ENCODE results near the gene HJV. TPM values are rescaled to one million over a fixed set of nuclear protein-coding genes. Genes with fewer than 3 reads are reported as not detected.

The HJV gene
- total and polyA plus RNA-seq, 2 of the 8 experiments (the other 6 are each of a cell fraction or from before 2014, with no cell fraction given) = 0.32 to 0.70 TPM

DNA sequence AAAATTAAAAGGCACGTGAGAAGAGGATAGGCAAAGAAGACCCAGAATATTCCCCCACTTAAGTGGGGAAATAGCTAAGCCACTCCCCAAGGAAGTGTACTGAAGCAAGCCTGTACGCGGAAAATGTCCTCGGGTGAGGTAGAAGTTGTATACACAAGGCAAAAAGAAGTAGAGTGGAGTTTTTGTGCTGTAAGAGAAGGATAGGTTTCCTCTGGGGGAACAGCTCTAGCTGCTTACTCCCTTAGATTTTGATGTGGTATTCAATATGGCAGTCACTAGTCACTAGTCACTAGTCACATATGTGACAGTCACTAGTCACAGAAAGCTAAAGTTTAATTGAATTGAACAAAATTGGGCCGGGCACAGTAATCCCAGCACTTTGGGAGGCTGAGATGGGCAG lies 32.8 kb downstream of the HJV start:
- WGBS, 2 experiments (ENCODE audit: extremely low coverage in 1 of 2, insufficient coverage in 1 of 2, insufficient read length in 1 of 2, insufficient replicate concordance in 2 of 2, low coverage in 1 of 2, low lambda C conversion rate in 2 of 2, missing lambda C conversion rate in 1 of 2) = 90% methylated on average over 5 of the region's 5 CpGs; no CpG with 5 or more reads in 1 of the 2 experiments
- no peak for DNase-seq (ENCODE audit: low read depth in 1 of 2, low spot score in 2 of 2)
- H3K23ac ChIP-seq (ENCODE audit: insufficient read length) = no peak overlapping the region

More for the DNA sequence above, 32.8 kb downstream of the HJV start:
- FAIRE-seq = no peak
- H3K4me3 ChIP-seq (ENCODE audit: extremely low read depth in 1 of 4, insufficient read depth in 2 of 4, low read depth in 3 of 4, low read length in 4 of 4) = no peak overlapping the region
- no peak overlapping the region for H3K18ac ChIP-seq (ENCODE audit: extremely low read depth, low read length)
- no peak overlapping the region for H4K5ac ChIP-seq (ENCODE audit: insufficient read length, low read depth, low read length)
- H3K4me1 ChIP-seq (replicated peaks in 1 of 4; ENCODE audit: control insufficient read depth in 3 of 4, insufficient read depth in 4 of 4, low read length in 3 of 4) = peaks cover 0 to 6% (median 3%) of the 10 kb centered on the region in 4 experiments; a peak in 6 of 7 replicates
- H2BK15ac ChIP-seq (ENCODE audit: low read length) = no peak overlapping the region
- H2BK5ac ChIP-seq (ENCODE audit: low read depth, low read length) = no peak overlapping the region
- TF ChIP-seq ZNF274 (IDR thresholded peaks at IDR 0.05; ENCODE audit: borderline replicate concordance, extremely low read depth, low read length) = no peak
- no peak for TF ChIP-seq CREB1 (IDR thresholded peaks at IDR 0.05)
- no peak for TF ChIP-seq SIN3A (conservative IDR thresholded peaks at IDR 0.05 in 1 of 2, IDR thresholded peaks at IDR 0.05 in 1 of 2; ENCODE audit: low read depth in 1 of 2, low read length in 2 of 2)
- no peak for TF ChIP-seq POLR2A (IDR thresholded peaks at IDR 0.05; ENCODE audit: control extremely low read depth in 1 of 2, low read depth in 2 of 2, low read length in 2 of 2)
- TF ChIP-seq SP2 (IDR thresholded peaks at IDR 0.05; ENCODE audit: low read length) = no peak
- TF ChIP-seq RNF2 (IDR thresholded peaks at IDR 0.05; ENCODE audit: borderline replicate concordance, low read depth, low read length, missing control alignments, poor library complexity, severe bottlenecking) = no peak
- TF ChIP-seq ASH2L (IDR thresholded peaks at IDR 0.05; ENCODE audit: low read length) = no peak
- no peak for TF ChIP-seq TCF12 (IDR thresholded peaks at IDR 0.05; ENCODE audit: low read depth, low read length)
- no peak for TF ChIP-seq HDAC6 (IDR thresholded peaks at IDR 0.05; ENCODE audit: low read depth, low read length)
- TF ChIP-seq SIRT6 (IDR thresholded peaks at IDR 0.05; ENCODE audit: low read length) = no peak
- TF ChIP-seq PHF8 (conservative IDR thresholded peaks at IDR 0.05; ENCODE audit: low read depth, low read length) = no peak
- no peak for TF ChIP-seq JUN (IDR thresholded peaks at IDR 0.05; ENCODE audit: low read depth, low read length)
- TF ChIP-seq KDM4A (IDR thresholded peaks at IDR 0.05; ENCODE audit: low read depth, low read length, severe bottlenecking) = no peak
- no peak for TF ChIP-seq SAP30 (IDR thresholded peaks at IDR 0.05; ENCODE audit: insufficient read depth, insufficient replicate concordance, low read length)
- TF ChIP-seq CEBPB (IDR thresholded peaks at IDR 0.05; ENCODE audit: low read depth, low read length) = no peak
- H3K79me1 ChIP-seq (ENCODE audit: low read depth, low read length) = no peaks in the 10 kb centered on the region
- peaks cover 9 to 18% (median 13%) of the 10 kb centered on the region in 4 experiments; a peak in 7 of 8 replicates for H3K36me3 ChIP-seq (ENCODE audit: control insufficient read depth in 2 of 4, insufficient read depth in 4 of 4, low read length in 3 of 4)
- ChIA-PET POLR2A (ENCODE audit: partially characterized antibody) (interaction anchor here (1.1 to 13.7 kb wide), 5 partner anchors 4 to 63 kb away, joined by 3 to 218 read pairs (median 10); partner anchors contain the start of gene TXNIP), CTCF (ENCODE audit: partially characterized antibody) (interaction anchor here (0.9 to 12.6 kb wide), 4 partner anchors 10 to 98 kb away, joined by 3 to 93 read pairs (median 4); partner anchors contain the start of gene ITGA10)
- no peak overlapping the region for H3K14ac ChIP-seq (ENCODE audit: insufficient read length)
- H2BK120ac ChIP-seq (replicated peaks; ENCODE audit: low read depth, low read length) = no peak overlapping the region
- no peak overlapping the region for H3K9ac ChIP-seq (replicated peaks in 1 of 4; ENCODE audit: extremely low read depth in 1 of 4, low read depth in 3 of 4, low read length in 3 of 4)
- H2BK12ac ChIP-seq (ENCODE audit: low read depth, low read length) = no peak overlapping the region
- H3K27me3 ChIP-seq (replicated peaks in 1 of 4; ENCODE audit: control insufficient read depth in 3 of 4, extremely low read depth in 1 of 4, insufficient read depth in 3 of 4, low read length in 3 of 4) = no peaks in the 10 kb centered on the region
- H4K91ac ChIP-seq (replicated peaks; ENCODE audit: insufficient read length, low read length) = no peak overlapping the region
- H3K79me2 ChIP-seq (ENCODE audit: control insufficient read depth in 1 of 2, insufficient read depth in 2 of 2, low read length in 2 of 2) = peaks cover 0 to 2% of the 10 kb centered on the region in 2 experiments; a peak in 1 of 4 replicates
- H3K27ac ChIP-seq (ENCODE audit: low read depth, low read length) = no peak overlapping the region
- no peak overlapping the region for H2BK20ac ChIP-seq (ENCODE audit: low read length)
- no peak overlapping the region for H4K8ac ChIP-seq (ENCODE audit: extremely low read depth, insufficient read depth, low read length)
- H2AFZ ChIP-seq (ENCODE audit: low read length) = no peak overlapping the region
- no peak overlapping the region for H3K4ac ChIP-seq (replicated peaks; ENCODE audit: insufficient read length, low read depth, low read length)
- H2AK5ac ChIP-seq (ENCODE audit: low read depth, low read length) = no peak overlapping the region
- no peaks in the 10 kb centered on the region for H3K9me3 ChIP-seq (ENCODE audit: insufficient read depth in 2 of 2, low read depth in 1 of 2, low read length in 1 of 2)
- H3K4me2 ChIP-seq (ENCODE audit: insufficient read depth in 1 of 2, low read depth in 2 of 2, low read length in 2 of 2) = no peak overlapping the region
- H3K56ac ChIP-seq (replicated peaks; ENCODE audit: insufficient read length, low read depth, low read length) = no peak overlapping the region
- H4K20me1 ChIP-seq (replicated peaks in 1 of 2; ENCODE audit: control insufficient read depth in 1 of 2, insufficient read depth in 2 of 2, low read length in 2 of 2) = no peaks in the 10 kb centered on the region
- no peaks in the 10 kb centered on the region for H3K23me2 ChIP-seq (ENCODE audit: low read depth, low read length)
